Central memory CD4-positive, alpha-beta T cell (primary cell): Measurements from ENCODE around the gene TDG.
"Not testable (repeated sequence)": the region's sequence is repeated elsewhere in the genome, so short reads cannot be mapped to it uniquely, and the experiment has no call there.

Experiments
- DNase-seq: peaks from one replicate; pipeline ENCODE4 v3.0.0; 2022

TDG gene

DNA sequence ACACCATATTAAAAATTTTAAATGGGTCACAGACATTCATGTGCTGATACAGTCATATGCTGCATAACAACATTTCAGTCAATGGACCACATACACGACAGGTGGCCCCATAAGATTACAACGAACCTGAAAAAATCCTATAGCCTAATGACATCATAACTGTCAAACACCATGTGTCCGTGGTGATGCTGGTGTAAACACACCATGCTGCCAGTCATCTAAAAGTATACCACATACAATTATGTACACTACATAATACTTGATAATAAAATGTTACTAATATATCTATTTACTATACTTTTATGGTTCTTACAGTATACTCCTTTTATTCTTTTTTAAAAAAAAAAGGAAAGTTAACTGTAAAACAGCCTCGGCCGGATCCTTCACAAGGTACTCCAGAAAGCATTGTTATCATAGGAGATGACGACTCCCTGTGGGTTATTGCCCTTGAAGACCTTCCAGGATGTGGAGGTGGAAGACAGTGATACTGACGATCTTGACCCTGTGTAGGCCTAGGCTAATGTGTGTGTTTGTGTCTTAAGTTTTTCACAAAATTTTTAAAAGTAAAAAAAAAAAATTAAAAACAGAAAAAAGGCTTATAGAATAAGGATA, 5.0 kb upstream of the TDG start:
- DNase-seq = no peak

DNA sequence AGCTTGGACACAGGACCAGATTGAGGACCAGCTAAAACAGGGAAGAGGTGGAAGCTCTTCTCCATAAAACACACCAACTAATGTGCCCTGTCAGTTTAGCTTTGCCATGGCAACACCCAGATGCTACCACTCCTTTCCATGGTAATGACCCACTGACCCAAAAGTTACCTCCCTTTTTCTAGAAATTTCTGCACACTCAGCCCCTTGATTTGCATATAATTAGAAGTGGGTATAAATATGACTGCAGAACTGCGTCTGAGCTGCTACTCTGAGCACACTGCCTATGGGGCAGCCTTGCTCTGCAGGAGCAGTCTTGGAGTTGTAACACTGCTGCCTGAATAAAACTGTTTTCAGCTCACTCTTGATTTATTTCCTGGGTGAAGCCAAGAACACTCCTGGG, 3.2 kb upstream of the TDG start:
- no peak for DNase-seq

DNA sequence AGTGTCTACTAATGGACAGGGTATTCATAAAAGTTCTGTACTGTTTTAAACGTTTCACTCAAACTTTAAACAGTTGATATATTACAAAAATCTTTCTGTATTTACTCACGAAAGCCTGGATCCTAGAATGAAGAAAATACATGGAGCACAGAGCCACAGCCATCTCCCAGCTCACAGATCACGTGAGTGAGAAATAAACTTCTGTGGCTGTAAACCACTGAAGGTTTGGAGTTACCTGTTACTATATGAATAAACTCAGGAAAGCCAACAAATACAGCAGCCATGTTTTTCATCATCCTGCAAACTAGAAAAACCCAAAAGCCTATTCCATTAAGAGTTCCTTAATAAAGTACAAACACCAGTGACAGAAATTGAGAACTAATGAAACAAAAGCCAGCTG, 867 bp upstream of the TDG start:
- no peak for DNase-seq

DNA sequence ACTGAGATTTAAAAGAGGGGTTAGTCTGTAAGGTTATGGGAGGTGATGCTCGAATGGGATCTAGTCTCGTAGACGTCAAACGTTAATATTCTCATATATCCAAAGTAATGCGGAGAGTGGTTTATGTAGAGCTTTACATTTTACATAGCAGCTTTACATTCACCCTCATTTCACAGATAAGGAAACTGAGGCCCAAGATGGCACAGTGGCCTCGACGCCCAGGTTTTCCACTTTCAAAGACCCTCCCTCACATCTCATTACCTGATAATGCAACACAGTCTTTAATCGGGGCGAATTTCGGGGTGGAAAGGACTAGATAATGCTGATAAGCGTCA, 450 bp upstream of the TDG start:
- DNase-seq = no peak

DNA sequence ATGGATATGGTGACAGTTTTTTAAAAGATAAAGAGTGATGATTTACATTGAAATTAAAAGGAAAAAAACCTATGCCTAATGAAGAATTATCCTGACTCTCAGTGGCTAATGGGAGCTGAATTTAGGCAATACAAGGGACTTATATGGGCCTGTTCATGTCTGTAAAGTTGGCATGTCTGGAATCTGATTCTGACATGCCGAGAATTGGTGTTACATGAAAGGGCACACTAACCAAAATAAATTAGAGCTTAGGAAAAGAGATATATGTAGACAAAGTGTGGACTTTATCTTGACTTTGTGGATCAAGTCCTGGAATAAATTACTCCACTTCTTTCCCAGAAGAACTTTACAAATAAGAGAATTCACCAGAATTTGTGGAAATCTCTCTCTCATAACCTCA, 1.1 kb downstream of the TDG start:
- no peak for DNase-seq

DNA sequence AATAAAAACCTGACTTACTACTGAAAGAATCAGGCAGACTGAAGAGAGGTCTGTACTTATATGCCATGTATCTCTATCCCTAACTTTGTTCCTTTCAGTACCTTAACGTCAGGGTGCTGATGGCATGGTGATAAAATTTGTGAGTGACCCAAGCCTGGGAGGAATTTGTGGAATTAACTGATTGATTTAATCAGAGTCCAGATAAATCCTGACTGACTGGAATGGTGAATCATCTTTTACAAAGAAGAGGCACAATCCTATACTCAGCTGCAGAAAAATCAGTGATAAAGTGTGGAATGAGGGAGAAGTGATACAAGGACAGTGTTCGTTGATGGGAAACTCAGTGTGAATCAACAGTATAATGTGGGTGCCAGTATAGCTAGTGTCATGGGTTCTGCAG, 3.7 kb downstream of the TDG start:
- no peak for DNase-seq

DNA sequence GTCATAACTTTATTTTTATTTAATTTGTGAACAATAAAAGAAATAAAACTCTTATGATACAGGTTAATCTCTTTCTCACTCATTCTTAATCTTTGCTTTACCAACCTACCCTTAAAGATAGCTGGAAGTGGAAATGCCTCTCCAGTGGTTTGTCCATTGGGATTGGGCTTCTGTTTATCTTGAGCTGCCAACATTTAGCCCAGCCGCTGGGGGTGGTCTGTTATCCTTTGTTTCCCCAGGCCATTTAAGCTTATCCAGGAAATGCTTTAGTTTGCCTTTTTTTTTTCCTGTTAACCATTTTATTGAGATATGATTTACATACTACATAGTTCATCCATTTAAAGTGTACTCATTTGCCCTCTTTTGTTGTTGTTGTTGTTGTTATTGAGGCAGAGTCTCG, 8.2 kb downstream of the TDG start:
- no peak for DNase-seq

DNA sequence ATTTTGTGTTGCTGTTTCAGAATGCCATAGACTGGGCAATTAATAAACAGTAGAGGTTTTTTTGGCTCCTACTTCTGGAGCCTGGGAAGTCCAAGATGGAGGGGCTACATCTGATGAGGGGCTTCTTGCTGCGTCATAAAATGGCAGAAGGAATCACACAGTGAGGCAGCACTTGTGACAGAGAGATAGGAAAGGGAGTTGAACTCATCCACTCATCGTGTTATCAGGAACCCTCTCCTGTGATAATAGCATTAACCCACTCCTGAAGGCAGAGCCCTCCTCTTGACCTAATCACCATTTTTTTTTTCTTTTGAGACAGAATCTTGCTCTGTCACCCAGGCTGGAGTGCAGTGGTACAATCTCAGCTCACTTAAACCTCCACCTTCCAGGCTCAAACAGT, 9.7 kb downstream of the TDG start:
- no peak for DNase-seq

DNA sequence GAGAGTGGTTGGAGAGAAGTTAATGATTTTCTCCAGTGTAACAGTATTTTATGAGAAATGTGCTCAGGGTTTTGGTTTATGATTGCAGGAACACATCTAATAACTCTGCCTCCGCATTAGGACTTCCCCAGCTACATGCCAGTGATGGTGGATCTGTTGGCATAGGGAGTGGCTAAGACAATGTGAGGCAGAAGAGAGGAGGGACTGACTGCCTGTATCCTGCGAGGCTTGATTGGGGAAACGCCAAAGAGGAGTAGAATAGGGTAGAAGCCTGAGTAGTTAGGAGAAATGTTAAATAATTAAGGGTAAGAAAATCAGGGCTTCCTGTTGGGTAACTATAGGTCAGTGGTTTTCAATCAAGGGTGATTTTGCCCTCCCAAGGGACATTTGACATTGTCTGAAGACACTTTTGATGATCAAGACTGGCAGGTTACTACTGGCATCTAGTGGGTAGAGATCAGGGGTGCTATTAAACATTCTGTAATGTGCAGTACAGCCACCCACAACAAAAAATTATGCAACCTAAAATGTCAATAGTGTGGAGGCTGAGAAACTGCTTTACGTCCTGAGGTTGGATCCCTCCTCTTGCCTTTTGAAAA, 12.8 kb downstream of the TDG start:
- DNase-seq = no peak

DNA sequence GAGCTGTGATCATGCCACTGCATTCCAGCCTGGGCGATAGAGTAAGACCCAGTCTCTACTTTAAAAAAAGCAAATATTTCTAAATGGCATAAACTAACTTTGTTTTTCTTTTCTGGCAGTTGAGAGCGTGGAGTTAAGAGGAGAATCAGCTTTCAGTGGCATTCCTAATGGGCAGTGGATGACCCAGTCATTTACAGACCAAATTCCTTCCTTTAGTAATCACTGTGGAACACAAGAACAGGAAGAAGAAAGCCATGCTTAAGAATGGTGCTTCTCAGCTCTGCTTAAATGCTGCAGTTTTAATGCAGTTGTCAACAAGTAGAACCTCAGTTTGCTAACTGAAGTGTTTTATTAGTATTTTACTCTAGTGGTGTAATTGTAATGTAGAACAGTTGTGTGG, 21.2 kb downstream of the TDG start:
- DNase-seq = no peak

DNA sequence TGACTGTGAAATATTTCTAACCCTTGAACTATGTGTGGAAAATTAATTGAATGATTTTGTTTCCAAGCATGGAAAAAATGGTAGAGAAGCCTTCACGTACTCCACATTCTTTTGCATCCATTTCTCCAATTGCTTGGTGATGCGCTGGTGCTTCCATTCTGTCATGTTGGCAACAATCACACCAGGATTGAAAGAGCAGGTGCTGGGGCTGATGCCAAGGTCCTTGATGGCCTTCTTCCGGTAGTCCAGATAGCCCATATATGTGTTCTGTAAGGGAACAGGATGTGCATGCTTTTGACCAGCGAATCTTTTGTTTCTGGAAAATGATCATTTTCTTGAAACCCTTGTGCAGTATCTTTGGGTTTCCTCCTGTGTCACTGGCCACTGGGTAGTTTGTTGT, 28.6 kb downstream of the TDG start:
- no peak for DNase-seq

DNA sequence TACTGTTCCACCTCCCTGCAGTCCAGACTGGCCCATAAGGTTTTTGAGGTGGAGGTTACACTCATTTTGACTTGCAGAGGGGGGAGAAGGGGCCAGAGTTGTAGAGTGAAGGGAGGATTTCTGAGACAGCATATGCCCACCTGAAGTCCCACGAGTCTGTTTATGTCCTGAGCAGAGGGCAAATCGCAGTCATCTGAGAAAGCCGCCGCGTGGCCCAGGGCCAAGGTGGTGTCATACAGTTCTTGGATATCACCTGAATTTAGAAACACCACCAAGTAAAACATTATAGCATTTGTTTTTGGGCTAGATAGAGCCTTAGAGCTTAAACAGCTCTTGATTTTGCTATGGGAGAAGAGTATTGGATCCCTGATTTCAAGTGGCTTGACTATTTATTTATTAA, 30.9 kb downstream of the TDG start:
- no peak for DNase-seq

DNA sequence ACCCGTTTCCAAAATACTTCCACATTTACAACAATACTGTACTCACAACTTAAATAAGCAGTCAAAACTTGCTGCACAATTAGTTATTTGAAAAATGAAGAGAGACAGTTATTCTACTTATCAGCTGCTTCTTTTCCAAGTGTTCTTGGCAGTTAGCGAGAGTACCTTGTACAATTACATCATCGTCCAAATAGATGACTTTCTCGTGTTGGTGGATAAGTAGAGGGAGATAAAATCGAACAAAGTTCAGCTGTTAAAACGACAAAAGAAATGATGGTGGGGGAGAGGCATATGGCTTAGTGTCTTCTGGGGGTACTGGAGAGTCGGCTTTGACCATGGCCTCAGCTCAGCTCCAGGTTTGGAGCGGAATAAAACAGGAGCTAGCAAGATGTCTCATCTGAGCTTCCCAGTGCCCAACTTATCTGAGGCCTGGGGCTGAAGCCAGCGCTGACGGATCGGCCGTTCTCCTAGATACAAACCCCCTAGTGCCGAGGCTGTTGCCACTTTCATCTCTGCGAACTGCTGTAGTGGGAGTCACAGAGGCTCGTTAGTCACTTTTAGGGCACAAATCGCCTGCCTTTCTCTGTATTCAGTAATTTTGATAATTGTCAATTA, 31.7 kb downstream of the TDG start:
- no peak for DNase-seq

DNA sequence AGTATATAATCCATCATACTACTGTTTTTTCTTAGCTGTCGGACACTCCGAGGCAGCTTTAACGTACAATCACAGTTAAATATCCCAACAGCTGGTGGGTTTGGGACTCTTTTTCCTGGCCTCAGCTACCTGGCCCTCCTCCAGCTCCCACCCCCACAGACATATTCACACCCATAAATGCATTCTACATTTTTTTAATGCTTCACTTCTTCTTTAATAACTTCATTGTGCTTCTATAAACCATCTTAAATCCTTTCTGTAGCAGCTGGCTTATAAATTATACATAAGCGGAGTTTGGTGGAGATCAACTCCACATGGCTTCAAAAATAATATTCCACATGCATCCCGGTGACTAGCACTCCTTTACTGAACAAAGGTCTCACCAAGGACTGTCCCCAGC, 33.3 kb downstream of the TDG start:
- DNase-seq = no peak

DNA sequence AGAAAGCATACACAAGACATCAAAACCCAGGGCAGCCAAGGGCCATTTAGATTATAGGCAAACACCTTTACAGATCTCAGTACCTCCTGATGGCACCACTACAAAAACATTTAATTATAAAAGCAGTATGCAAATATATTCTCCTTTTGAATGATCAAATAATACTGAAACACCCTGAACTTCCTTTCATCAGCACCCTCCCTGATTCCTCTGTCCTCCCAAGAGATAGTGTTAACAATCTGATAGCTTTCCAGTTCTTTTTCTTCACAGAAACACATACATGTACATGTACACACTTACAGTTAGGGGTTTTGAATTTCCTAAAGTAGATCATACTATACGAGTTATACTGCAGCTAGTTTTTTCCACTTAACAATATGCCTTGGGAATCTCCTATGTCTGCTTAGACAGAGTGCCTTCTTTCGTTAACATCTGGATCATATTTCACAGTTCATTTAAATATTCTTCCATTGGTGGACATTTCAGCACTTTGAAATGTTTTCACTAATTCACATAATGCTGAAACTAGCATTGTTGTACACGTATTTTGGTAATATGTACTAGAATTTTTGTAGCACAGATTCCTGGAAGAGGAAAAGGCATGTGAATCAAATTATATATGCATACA, 35.2 kb downstream of the TDG start:
- no peak for DNase-seq

DNA sequence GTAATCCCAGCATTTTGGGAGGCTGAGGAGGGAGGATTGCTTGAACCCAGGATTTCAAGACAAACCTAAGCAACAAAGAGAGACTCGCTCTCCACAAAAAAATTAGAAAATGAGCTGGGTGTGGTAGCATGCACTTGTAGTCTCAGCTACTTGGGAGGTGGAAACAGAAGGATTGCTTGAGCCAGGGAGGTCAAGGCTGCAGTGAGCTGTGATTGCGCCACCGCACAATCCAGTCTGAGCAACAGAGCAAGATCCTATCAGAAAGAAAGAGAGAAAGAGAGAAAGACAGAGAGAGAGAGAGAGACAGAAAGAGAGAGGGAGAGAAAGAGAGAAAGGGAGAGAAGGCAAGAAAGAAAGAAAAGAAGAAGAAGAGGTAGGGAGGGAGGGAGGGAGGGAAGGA, 37.0 kb downstream of the TDG start:
- DNase-seq = no peak

DNA sequence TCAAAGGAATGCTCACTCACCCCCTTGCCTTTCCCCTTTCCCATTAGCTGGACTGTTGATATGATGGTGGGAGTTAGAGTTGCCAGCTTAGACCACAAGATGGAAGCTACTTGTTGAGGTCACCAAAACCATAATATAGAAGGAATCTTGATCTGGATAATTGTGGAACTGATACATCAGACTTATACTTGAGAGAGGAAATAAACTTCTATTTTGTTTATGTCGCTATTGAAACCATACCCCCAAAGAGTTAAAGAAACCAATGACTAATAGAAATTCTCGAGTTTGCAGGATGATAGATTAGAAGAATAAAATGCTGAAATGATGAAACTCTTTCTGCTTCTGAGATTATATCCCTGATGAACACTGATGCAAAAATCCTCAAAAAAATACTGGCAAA, 37.9 kb downstream of the TDG start:
- DNase-seq = no peak

DNA sequence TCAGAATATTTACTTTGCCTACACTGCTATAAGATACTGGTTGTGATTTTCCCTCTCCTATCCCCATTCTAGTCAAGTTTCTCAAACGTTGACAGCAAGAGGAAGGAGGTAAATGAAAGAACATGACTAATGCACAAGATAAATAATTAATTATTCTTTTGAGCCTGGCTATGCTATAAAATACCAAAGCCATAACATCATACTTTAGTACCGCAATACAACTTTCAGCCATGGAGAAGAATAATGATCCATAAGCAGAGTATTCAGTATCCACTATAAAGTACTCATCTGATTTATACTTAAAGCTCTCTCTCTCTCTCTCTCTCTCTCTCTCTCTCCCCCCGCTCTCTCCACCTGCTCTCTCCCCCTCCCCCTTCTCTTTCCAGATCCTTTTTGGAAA, 41.3 kb downstream of the TDG start:
- DNase-seq = no peak

DNA sequence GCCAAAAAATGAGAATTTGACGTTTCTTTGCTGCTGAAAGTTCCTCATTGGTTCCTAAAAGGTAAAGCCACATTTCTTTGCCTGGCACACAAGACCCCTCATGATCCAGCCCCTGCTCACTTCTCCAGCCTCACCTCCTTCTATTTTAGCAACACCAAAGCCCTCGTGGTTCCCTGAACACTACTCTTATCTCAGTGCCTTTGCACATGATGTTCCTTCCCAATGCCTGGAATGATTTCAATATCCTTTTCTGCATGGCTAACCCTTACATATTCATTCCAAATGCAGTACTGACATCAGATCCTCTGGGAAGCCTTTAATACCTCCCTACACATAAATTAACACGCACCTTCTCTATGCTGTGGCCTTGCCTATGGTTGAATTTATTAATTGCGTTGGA, 44.4 kb downstream of the TDG start:
- no peak for DNase-seq

DNA sequence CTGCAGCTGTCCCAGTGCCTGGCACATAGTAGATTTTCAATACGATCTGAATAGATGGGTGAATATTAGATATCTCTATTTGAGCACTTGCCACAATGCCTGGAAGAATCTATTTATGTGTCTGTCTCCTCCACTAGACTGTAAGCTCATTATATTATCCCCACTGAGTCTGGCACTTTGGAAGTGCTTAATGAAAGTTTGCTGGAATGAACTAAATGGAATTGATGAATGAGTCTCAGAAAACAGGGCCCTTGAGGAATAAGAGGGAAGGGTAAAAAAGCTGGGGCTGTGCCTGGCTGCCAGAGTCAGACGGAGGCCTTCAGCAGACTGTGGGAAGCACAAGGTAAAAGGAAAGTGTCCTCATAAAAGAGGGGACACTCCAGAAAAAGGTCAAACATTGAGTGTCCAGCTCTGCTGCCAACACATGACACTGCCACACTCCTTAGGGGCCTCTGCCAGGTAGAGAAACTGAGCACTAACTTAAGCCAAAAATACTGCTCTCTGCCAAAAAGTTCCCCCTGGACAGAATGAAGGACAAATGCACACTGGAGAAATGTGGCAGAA, 45.0 kb downstream of the TDG start:
- DNase-seq = no peak

DNA sequence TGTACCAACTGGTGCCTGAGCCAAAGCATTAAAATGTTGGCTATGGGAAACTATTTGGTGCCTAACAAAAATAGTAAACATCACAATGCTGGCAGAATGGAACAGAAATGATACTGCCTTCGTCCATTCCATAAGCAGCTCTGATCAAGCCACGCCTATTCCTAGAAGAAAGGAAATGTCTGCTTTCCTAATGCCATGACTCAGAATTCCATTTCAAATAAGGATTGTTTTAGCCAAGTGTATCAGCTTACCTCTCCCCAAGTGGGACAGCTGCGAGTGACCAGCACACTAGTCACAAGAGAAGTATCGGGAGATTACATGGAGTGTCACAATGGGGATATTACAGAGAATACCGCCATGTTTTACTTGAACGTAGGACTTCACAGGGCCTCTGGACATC, 45.6 kb downstream of the TDG start:
- no peak for DNase-seq

DNA sequence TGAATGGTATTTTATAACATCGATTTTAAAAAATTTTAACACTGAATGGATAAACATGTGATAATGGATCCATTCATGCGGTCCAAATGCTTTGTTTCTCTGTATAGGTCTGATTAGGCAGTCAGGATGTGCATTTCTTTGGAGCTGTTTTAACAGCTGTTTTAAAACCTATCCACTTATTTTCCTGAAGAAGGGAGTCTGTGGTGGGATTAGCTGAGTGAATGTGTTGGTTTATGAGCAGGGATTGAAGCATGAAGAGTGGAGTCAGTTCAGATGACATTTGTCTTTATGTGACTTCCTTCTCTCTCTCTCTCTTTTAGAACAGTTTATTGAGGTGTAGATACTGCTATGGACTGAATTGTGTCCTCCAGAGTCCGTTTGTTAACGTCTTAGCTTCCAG, 46.7 kb downstream of the TDG start:
- no peak for DNase-seq

DNA sequence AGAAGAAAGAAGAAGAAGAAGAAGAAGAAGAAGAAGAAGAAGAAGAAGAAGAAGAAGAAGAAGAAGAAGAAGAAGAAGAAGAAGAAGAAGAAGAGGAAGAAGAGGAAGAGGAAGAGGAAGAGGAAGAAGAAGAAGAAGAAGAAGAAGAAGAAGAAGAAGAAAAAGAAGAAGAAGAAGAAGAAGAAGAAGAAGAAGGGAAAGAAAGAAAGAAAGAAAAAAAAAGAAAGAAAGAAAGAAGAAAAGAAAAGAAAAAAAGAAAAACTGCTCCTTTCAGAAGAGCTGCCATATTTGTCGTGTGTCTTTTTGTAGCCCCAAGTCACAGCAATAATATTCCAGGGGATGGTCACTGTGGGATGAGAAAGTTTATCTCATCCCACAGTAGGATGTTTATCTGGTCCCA, 56.2 kb downstream of the TDG start:
- not testable (repeated sequence) for DNase-seq

DNA sequence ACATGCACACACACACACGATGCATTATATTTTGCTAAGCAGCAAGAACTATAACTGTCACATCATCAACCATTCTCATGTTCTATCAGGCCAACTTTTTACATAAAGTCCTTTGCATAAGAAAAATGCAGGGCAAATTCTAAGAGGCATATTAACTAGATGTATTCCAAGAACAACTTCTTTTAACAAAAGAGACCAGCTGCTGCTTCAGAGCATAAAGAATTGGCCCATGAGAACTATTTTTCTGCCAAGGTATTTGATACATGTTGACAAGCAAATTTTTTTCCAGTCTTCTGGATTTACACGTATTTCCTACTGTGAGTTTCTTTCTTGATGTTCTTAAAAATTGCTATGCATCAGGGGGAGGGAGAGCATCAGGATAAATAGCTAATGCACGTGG, 57.1 kb downstream of the TDG start:
- DNase-seq = no peak
